SK-N-MC (cell line): Measurements from ENCODE around the gene ECE1.

ENCODE experiments used
- EZH2 ChIP-seq: fragments of 200-600 bp; sonication (generic); IDR thresholded peaks from one replicate; pipeline ENCODE4 v1.6.1; 2017; ENCODE audit warnings: antibody characterized with exemption
- POLR2AphosphoS5 ChIP-seq: IDR thresholded peaks from 2 replicates; pipeline ENCODE4 v1.6.1; 2012; ENCODE audit warnings: mild to moderate bottlenecking, low read depth, low read length, borderline replicate concordance

DNA sequence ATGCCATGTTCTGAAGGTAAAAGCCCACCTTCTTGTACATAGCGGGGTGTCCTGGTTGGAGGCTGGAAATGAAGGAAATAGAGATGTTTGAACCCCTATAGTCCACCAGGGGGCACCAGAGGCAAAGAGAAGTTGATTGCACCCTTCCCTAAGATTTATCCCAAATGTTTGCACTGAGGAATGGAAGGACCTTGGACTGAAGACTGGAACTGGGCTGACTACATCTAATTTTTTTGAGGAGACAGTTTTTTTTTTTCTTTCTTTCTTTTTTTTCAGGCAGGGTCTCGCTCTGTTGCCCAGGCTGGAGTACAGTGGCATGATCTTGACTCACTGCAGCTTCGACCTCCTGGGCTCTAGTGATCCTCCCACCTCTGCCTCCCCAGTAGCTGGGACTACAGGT is 58.2 kb downstream of the ECE1 start:
- TF ChIP-seq EZH2 (no peak), POLR2AphosphoS5 (no peak)
